HG03196 (cell line): Measurements from ENCODE around the gene PDPK1.
"Not testable (repeated sequence)": the region's sequence is repeated elsewhere in the genome, so short reads cannot be mapped to it uniquely, and the experiment has no call there.

Experiments used
- ATAC-seq: cut with Tn5 transposase; IDR thresholded peaks from one replicate; pipeline ENCODE4 v1.9.1; 2021; ENCODE audit not compliant: unreplicated experiment

PDPK1 gene

DNA sequence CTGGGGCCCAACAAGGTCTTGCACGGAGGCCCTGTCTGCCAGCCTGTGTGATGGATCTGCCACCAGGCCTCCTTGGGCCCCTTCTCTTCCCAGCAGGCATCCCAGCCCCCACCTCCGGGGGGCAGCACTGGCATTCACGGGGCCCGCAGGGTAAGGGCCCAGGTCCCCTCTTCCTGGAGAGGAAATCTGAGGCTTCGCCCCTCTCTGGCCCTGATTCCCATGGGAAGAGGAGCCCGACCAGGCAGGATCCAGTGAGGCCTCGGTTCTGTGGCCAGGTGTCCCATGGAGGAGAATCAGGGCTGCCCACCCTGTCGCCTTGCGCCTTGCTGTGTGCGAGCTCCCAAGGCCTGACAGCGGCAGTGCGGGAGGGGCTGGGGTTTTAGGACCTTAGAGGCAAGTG is 48.4 kb downstream of the PDPK1 start:
- ATAC-seq: no peak

- no peak for ATAC-seq
Measured at GRCh38 chr16:2586901-2587480, 49.2 kb downstream of the PDPK1 start.

DNA sequence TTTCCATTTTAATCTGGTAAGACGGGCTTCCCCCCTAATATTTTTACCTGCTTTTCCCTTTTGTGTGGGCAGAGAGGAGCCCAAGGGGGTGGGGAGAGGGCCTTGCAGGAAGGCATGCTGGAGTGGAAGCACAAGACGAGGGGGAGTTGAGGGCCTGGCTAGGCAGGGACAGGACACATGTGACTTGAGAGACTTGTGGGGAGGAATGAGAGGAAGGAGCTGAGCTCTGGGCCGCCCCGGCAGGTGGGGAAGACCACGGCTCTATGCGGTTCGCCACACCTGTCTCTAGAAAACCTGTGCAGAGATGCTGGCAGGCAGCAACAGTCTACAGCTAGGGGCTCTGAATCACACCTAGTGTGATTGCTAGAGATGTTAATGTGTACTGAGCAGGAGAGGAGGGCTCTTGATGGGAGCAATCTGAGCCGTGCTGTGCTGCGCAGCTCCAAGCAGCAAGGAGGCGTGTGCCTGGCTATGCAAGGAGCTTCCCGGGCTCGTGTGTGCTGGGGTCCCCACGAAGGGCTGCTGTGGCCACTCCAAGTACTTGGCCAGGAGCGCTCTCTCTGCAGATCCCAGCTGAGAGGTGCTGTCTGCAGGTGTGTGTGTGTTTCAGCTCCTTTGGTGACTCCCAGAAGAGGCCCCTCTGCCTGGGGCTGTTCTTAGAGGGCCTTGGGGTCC is 50.2 kb downstream of the PDPK1 start:
- ATAC-seq: no peak

DNA sequence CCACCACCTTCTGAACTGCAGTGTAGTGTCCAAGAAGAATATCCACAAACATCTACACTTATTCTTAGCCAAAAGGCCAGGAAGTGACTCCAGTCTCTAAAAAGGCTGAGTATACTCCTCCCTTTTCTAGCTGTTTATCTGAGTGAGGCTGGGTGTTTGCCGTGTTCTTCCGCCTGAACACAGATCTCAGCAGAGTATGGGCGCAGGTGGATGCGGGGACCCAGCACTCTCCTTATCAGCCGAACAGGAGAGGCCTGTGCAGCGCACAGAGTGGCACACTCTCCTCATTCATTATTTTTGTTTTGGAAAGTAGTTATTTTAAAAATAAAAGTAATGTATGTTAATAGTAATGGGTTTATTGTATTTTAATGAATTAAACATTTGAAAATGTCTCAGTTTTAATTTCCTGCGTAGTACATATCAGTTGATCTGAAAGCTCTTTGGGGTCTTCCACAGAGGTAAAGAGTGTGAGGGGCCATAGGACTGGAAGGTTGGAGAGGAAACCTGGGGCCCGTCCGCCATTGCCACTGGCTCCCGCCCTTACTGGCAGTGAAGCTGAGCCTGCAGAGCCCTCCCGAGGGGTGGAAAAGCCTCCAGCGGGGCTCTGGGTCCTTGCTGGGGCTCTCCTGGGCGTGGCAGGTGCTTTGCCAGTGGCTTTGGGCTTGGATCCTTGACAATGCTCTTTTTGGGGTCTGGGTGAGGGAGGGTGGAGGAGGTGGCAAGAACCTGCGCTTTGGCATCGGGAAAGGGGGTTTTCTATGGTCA is 53.8 kb downstream of the PDPK1 start:
- no peak for ATAC-seq

DNA sequence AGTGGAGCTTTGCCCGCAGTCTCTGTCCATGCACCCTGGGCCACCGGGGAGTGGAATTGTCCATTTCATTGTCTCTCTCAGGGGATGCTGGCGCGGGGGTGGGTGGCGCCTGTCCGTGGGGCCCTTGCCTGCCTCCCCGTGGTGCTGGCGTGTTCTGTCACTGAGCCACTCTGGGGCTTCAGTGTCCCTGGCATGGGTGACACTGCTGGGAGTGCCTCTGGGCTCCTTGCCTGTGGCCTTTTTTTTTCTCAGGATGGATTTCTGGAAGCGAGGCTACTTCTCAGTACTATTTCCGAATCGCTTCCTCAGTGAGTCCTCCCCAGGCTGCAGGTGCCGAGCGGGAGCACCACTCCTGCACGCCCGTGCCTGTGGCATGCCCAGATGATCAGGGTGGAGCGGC is 55.0 kb downstream of the PDPK1 start:
- no peak for ATAC-seq

- no peak for ATAC-seq
Measured at GRCh38 chr16:2595393-2596205, 57.8 kb downstream of the PDPK1 start.

GRCh38 chr16:2596747-2597559 is 59.1 kb downstream of the PDPK1 start:
- no peak for ATAC-seq

GRCh38 chr16:2597560-2597902 is 59.7 kb downstream of the PDPK1 start:
- no peak for ATAC-seq

- no peak for ATAC-seq
Measured at GRCh38 chr16:2598133-2598641, 60.4 kb downstream of the PDPK1 start.

GRCh38 chr16:2598723-2599122 is 60.9 kb downstream of the PDPK1 start:
- ATAC-seq: no peak

DNA sequence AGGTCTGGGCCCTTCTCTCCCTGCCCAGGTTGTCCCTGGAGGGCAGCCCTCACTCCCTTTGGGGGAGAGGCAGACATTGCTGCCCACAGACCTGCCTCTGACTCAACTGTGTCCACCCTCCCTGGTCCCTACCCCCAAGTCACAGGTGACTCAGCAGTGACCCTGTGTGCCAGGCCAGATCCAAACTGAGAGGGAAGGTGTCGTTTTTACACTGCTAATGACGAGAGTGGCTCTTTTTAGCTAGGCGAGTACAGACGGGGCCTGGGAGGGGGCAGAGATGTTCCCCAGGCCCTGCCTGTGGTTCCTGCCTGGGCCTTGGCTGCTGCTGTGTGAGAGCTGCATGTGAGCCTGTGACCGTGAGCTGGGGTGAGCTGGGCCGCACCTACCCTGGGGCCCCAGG is 61.3 kb downstream of the PDPK1 start:
- not testable (repeated sequence) for ATAC-seq

DNA sequence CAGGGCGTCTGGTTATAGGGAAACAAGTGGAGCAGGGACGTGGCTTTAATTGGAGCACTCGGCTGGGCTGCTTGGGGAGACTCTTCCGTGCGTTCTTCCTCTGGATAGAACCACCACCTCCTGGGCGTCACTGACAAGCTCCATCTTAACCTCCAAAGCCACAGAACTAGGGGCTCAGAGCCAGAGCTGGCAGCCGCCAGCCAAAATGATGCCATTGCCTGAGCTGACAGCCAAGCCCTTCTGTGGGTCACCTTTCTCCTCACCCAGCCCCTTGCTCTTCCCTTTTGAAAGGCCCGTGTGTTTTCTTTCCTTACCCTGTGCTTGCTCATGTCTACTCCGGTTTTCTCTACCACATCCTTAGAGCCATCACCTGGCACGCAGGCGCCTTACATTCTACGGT is 62.0 kb downstream of the PDPK1 start:
- ATAC-seq: not testable (repeated sequence)

DNA sequence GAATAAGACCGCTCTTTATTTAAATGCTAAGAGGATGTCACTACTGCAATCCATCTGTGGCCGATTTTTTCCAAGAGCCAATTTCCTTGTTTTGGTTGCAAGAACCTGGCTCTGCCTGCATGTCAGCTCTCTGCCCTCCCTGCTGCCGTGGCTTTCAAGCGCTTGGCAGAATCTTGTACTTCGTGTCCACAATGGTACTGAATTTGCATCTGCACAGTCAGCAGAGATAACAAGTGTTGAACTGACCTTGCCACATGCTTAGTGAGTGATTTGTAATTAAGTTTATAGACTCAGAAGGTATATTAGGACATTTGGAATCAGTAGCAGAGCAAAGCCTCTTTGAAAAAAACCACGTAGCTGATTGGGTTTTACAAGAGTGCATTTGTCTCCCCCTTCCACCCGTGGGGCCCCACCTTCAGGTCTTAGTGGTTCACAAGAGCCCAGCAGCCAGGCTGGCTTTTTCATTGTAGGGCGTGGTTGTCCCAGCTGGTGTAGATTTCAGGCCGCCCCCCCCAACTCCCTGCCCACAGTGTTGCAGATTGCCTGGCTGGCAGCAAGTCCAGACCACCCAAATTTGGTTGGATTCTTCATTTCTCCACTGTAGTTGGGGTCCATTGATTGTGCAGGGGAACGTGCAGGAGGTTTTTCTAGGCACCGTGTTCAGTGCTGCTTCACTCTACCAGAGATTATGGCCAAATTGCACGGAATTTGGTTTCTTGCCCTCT is 63.6 kb downstream of the PDPK1 start:
- ATAC-seq: not testable (repeated sequence)

DNA sequence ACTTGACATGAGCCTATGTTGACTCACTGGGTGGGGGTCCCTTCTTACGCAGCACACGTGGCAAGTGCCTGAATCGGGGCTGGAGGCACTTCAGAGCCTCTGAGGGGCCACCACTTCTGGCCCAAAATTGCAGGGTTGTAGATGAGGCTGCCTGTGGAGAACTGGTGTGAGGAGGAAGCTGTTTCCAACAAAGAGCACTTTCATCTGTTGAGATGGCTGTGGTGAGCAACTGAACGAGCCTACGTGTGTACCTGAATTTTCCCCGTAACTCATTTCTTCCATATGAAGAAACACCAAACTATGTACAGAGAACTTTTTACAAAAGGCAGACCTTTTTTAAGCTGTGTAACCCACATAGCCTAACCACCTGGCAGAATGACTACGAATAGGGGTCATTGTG is 64.4 kb downstream of the PDPK1 start:
- ATAC-seq: not testable (repeated sequence)

- ATAC-seq: peak; percentile 60
Measured at GRCh38 chr16:2603165-2604015, 65.6 kb downstream of the PDPK1 start.

DNA sequence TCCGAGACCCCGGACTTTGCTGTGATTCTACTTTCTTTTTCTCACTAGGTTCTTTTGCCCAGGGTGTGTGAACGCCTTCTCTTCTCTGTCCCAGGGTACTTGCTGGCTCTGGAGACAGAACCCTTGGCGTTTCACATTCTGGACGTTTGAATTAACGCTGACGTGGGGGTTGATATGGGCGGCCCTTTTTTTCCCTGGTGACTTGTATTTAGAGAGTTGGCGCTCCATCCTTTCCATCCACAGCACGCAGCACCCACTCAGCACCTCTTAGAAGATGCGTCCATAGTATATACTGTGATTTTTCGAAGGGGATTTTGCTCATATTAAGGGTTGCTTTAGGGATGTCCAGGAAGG is 66.2 kb downstream of the PDPK1 start:
- ATAC-seq: not testable (repeated sequence)

DNA sequence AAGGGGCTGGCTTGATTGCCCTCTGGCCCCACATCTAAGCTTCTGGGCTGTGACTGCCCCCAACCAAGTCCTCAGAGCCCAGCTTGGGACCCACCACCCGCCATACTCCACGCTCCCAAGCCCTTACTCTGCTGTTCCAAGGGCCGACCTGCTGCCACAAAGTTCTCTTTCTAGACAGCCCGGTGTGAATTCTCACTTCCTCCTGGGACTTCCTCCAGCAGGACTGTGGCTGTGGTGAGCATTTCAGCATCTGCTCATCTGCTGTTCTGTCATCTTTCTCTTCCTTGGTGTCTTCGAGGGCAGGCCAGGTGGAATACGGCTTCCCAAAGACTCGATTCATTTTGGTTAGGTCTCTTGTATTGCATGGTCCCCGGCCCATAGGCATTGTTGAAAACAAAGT is 69.0 kb downstream of the PDPK1 start:
- ATAC-seq: peak; percentile 40

DNA sequence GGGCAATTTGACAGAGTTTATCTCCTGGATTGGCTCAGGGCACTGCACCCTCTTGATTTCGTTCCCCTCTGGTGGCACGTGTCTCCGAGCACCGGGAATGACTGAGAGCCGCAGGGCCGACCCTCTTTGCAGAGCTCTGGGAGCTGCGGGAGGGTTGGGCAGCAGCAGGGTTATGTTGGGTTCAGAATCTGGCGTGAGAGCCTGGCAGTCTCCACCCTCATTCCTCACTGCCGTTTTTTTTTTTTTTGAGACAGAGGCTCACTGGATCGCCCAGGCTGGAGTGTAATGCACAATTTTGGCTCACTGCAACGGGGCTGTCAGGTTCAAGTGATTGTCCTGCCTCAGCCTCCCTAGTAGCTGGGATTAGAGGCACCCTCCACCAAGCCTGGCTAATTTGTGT is 71.5 kb downstream of the PDPK1 start:
- not testable (repeated sequence) for ATAC-seq
